GM21529 (cell line): ENCODE data around the gene SLC19A1.

Experiments
- ATAC-seq: cut with Tn5 transposase; IDR thresholded peaks from one replicate; pipeline ENCODE4 v1.9.1; 2021; ENCODE audit not compliant: unreplicated experiment

Gene SLC19A1

GRCh38 chr21:45542242-45542666 is at the start of gene SLC19A1:
SLC19A1 (minus strand) TSS chr21:45542440; CDS start chr21:45537959, 4,481 bp downstream.
- ATAC-seq: peak; percentile 58

- ATAC-seq: no peak
These were observed 49.5 kb upstream of the SLC19A1 start for GRCh38 chr21:45591619-45592207.

DNA sequence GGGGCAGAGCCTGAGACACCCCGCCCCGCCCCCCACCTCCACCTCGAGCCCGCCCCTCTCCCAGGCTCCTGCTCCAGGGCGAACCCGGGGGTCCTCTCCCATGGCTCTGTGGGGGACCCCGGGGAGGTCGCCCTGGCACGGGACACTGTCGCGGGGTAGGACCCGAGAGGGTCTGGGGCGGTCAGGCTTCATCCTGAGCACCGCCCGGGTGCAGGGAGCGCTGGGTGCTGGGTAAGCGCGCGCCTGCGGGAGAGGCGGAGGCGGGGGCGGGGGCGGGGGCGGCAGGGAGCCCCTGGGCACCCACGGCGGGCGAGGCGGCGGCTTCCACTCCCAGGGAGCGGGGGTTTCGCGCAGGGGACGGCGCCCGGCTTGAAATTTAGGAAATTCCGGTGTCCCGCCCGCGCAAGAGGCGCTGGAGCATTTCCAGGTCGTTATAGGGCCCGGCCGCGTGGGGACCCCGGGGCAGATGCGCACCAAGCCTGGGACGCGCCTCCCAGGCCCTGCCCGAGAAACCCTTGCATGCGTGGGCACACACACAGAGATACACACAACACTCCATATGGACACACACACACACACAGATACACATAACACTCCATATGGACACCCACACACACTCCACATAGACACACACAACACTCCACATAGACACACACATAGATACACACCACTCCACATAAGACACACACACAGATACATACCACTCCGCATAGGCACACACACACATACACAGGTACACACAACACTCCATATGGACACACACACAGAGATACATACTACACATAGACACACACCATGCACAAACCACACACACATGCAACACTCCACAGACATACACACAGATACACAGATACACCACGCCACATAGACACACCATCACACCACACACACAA is 48.7 kb upstream of the SLC19A1 start:
- no peak for ATAC-seq

- ATAC-seq: no peak
These were observed 48.0 kb upstream of the SLC19A1 start for GRCh38 chr21:45590246-45590725.

DNA sequence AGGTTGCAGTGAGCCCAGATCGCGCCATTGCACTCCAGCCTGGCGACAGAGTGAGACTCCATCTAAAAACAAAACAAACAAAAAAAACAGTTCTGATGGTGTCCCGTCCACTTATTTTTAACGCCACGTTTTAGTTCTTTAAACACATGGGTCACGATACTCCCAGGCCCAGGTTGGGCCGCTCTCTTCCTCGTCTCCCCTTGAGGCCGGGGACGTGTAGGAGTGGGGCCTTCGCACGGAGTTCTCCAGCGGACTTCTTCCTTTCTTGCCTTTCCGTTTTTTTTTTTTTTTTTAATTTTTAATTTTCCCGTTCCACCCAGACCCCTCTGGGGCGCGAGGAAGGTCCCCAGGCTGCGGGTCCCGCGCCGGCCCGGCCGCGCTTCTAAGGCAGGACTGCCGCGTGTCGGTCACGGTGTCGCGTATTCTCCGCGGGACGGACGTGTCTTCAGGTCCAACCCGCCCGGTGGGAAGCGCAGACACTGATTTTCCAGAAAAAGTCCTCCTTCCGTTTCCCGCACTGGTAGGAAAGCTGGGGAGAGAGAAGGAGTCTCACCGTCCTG is 47.5 kb upstream of the SLC19A1 start:
- ATAC-seq: no peak

DNA sequence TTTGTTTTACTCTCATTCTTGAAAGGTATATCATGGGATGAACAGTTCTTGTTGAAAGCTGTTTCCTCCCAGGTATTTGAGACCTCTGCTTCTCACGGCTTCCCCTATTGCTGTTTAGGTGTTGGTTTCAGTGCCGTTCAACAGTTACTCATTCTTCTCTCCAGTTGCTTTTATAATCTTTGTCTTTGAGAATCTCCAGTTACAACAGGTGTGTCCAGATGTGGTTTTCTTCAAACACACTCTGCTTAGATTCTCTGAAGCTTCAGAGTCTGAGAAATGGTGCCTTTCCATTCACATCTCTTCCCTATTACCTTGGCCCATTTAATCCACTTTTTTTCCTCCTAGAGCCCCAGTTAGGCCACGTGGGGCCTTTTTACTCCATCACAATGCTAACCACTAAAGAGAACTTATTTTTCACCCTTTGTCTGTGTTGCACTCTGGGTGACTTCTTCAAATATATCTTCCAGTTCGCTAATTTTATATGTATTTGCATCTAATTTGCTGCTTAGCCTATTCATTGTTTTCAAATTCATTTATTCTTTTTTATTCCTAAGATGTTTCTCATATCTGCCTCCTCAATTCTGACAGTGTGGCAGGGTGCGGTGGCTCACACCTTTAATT is 46.7 kb upstream of the SLC19A1 start:
- ATAC-seq: no peak

GRCh38 chr21:45588086-45588825 is 46.0 kb upstream of the SLC19A1 start:
- ATAC-seq: no peak

GRCh38 chr21:45586289-45586858 is 44.1 kb upstream of the SLC19A1 start:
- no peak for ATAC-seq

DNA sequence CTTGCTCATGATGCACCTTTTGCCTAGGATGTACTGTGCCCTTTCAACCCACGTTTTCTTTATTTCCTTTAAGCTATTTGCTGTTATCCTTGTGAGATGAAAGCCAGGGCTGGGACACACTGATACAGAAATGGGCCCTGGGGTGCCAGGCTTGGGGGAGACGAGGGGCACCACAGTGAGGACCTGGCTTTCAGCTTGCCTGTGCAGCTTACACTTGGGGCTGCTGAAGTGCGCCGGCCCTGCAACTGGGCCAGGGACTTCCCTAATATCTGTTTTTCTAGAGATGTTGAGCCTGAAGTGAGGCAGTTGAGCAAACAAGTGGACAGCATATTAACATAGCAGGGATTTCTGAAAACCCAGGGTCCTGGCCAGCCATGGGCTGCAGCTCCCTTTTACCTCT is 42.5 kb upstream of the SLC19A1 start:
- no peak for ATAC-seq

DNA sequence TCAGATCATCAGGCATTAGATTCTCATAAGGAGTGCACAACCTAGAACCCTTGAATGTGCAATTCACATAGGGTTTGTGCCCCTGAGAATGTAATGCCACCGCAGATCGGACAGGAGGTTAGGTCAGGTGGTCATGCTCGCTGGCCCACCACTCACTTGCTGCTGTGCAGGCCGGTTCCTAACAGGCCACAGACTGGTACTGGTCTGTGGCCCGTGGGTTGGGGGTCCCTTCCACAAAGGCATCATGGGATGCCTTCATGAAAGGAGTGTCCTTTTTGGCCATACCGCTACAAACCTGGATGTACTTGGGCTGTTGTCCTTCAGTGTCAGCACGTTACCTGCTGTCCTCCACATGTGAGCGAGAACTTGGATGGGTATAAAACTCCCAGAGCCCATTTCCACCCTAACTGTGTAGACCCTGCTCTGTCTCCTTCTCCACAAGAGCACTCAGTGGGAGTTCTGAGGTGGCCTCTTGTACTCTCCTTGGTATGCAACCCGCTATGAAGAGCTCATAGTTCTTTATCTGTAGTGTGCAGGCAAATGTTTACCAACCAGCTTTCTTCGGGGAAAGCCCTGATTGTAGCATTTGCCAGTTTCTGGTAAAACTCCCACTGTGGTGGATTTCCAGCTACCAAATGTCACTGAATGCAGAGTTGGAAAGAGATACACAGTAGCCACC is 41.7 kb upstream of the SLC19A1 start:
- ATAC-seq: no peak

GRCh38 chr21:45582128-45582527 is 39.9 kb upstream of the SLC19A1 start:
- ATAC-seq: no peak

DNA sequence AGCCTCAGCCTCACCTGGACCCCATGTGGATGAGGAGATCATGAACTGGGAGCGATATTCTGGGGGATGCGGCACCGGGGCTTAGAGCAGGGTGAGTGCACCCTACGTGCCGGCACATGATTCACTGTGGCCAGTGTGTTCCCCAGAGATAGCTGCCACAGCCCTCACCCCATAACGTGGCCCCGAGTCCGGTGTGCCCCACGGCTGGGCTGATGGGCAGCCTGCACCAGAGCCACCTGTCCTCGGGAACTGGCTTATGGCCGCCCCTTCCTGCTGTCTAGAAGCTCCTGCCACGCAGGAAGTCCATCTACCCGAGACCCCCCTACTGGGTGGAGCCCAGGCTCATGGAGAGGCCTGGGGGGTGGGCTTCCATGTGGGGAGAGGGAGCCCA is 39.1 kb upstream of the SLC19A1 start:
- ATAC-seq: no peak

- no peak for ATAC-seq
These were observed 38.5 kb upstream of the SLC19A1 start for GRCh38 chr21:45580576-45581321.

GRCh38 chr21:45580181-45580575 is 37.9 kb upstream of the SLC19A1 start:
- ATAC-seq: no peak

DNA sequence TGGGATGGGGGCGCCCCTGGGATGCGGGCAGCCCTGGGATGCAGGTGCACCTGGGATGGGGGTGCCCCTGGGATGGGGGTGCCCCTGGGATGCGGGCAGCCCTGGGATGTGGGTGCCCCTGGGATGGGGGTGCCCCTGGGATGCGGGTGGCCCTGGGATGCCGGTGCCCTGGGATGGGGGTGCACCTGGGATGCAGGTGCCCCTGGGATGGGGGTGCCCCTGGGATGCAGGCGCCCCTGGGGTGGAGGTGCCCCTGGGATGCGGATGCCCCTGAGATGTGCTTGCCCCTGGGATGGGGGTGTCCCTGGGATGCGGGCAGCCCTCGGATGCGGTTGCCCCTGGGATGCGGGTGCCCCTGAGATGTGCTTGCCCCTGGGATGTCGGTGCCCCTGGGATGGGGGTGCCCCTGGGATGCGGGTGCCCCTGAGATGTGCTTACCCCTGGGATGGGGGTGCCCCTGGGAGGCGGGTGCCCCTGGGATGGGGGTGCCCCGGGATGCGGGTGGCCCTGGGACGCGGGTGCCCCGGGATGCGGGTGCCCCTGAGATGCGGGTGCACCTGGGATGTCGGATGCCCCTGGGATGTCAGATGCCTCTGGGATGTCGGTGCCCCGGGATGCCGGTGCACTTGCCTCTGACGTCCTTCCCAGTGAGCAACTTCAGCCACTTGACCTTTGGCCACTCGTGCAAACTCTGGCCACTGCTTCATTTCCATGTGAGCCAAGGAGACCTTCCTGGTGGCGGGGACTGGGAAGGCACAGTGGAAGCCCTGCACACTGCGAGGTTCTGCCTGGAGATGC is 37.3 kb upstream of the SLC19A1 start:
- no peak for ATAC-seq

DNA sequence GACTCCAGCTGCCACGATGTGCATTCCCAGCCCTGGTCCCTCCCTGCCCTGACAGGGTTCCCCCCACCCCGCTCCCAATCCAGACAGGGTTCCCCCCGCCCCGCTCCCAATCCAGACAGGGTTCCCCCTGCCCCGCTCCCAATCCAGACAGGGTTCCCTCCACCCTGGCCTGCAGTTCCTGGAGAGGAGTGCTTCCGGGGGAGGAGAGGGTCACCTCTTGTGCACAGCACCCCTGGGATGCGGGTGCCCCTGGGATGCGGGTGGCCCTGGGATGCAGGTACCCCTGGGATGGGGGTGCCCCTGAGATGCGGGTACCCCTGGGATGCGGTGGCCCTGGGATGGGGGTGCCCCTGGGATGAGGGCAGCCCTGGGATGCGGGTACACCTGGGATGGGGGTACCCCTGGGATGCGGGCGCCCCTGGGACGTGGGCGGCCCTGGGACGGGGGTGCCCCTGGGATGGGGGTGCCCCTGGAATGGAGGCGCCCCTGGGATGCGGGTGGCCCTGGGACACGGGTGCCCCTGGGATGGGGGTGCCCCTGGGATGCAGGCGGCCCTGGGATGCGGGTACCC is 36.7 kb upstream of the SLC19A1 start:
- ATAC-seq: no peak

DNA sequence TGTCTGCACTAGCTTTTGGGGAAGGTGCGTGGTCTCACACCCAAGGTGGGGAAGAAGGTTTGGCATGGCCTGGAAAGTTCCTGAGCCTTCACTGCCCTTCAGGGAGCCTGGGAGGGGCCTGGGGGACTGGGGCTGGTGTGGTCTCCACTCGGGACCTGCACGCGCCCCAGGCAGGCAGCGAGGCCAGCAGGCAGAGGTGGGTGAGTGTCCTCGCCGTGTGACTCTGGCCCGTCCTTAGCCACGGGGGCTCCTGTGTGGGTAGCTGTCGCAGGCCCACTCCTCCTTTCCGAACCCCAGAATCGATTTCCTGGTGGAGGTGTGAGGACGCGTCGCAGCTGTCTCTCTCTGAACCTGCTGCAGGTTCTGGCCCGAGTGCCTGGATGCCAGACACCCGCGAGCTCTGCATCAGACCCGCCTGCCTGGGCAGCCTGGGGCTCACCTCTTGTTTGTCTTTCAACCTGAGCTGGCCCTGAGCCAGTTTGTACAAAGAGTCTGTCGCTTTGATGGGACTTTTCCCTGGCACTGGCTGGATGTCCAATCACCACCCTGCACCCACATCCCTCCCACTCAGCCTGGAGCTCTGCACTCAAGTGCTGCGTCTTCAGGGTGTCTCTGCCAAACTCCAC is 36.0 kb upstream of the SLC19A1 start:
- no peak for ATAC-seq

DNA sequence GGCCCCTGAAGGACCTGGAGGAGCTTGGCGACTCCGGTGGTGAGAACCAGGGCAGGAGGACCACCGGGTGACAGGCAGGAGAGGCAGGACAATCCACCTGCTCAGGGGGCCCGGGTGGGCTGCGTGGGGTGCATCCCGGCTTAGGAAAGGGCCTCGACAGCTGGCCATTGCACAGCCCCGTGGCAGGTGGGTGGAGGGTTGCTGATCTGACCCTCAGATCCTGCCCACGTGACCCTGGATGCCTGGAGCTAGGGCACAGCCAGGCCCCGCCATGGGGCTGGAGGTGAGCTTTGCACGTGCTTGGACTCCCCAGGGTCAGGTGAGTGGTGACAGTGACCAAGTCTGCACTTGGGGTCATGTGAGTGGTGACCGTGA is 35.5 kb upstream of the SLC19A1 start:
- no peak for ATAC-seq
